PC-9 (cell line): ENCODE measurements around the gene SAMD13. TPM values are rescaled to one million over a fixed set of nuclear protein-coding genes. Genes with fewer than 3 reads are reported as not detected.

Experiments used
- BruUV-seq: library from RNA; stranded (reverse); fragments of 400-500 nt; replicated peaks from 2 replicates; lab custom pipeline; 2021; lab: Mats Ljungman, UMichigan
- CTCF ChIA-PET: fragments of 300-600 bp; sonication (Branson Sonifier 250); formaldehyde crosslinking; loops from one replicate; lab custom pipeline; 2022; ENCODE audit warnings: antibody characterized with exemption; lab: Charles Lee
- POLR2A ChIA-PET: fragments of 300-600 bp; sonication (Branson Sonifier 250); formaldehyde crosslinking; loops from one replicate; lab custom pipeline; 2022; ENCODE audit warnings: antibody characterized with exemption; ENCODE audit not compliant: unreplicated experiment; lab: Charles Lee
- DNase-seq, 2 experiments: peaks; one replicate each; pipeline versions ENCODE4 v3.0.0 to v3.0.0-alpha.2; 2015 to 2022; ENCODE audit warnings: mixed read lengths in 1 of 2
- H2AFZ ChIP-seq: fragments of 200-600 bp; sonication (generic); 2 replicates; pipeline ENCODE4 v1.8.1; 2017; ENCODE audit warnings: antibody characterized with exemption
- H3F3A ChIP-seq: fragments of 200-600 bp; sonication (generic); 2 replicates; pipeline ENCODE4 v1.8.1; 2017; ENCODE audit warnings: antibody characterized with exemption, mild to moderate bottlenecking, low read depth; ENCODE audit not compliant: insufficient read depth
- H3K27ac ChIP-seq: fragments of 200-600 bp; sonication (generic); 2 replicates; pipeline ENCODE4 v1.6.1; 2016; ENCODE audit warnings: mixed run types
- H3K27me3 ChIP-seq: fragments of 200-600 bp; sonication (generic); 2 replicates; pipeline ENCODE4 v1.6.1; 2016; ENCODE audit warnings: low read depth, mixed run types; ENCODE audit not compliant: insufficient read depth
- H3K36me3 ChIP-seq: fragments of 200-600 bp; sonication (generic); 2 replicates; pipeline ENCODE4 v1.6.1; 2016; ENCODE audit warnings: low read depth, mixed run types
- H3K4me1 ChIP-seq: fragments of 200-600 bp; sonication (generic); replicated peaks from 2 replicates; pipeline ENCODE4 v1.6.1; 2016; ENCODE audit warnings: mixed run types; ENCODE audit not compliant: insufficient read depth
- H3K4me2 ChIP-seq: fragments of 200-600 bp; sonication (generic); 2 replicates; pipeline ENCODE4 v1.6.1; 2017; ENCODE audit warnings: mixed run types
- H3K4me3 ChIP-seq: fragments of 200-600 bp; sonication (generic); 2 replicates; pipeline ENCODE4 v1.6.1; 2016; ENCODE audit warnings: mixed run types
- H3K79me2 ChIP-seq: fragments of 200-600 bp; sonication (generic); 2 replicates; pipeline ENCODE4 v1.6.1; 2017; ENCODE audit warnings: low read depth, mixed run types
- H3K9me2 ChIP-seq: fragments of 200-600 bp; sonication (generic); 2 replicates; pipeline ENCODE4 v1.8.1; 2017; ENCODE audit warnings: mild to moderate bottlenecking; ENCODE audit not compliant: insufficient read depth
- H3K9me3 ChIP-seq: fragments of 200-600 bp; sonication (generic); 2 replicates; pipeline ENCODE4 v1.8.1; 2016; ENCODE audit warnings: low read depth; ENCODE audit not compliant: insufficient read depth
- H4K20me1 ChIP-seq: fragments of 200-600 bp; sonication (generic); 2 replicates; pipeline ENCODE4 v1.8.1; 2017; ENCODE audit not compliant: insufficient read depth
- EZH2 ChIP-seq: fragments of 200-600 bp; sonication (generic); IDR thresholded peaks from 2 replicates; pipeline ENCODE4 v1.8.0; 2017; ENCODE audit warnings: antibody characterized with exemption, low read depth
- intact Hi-C: fragments of 100-400 bp; cut with micrococcal nuclease; formaldehyde crosslinking; loops from one replicate; pipeline ENCODE4 v1.10.0; 2022; ENCODE audit not compliant: unreplicated experiment
- total RNA-seq: library from RNA; stranded (reverse); gene quantifications from 2 replicates; pipeline ENCODE4 v1.2.3, GENCODE V29; 2021
- TF ChIP-seq, protein P1 (sequence below): fragments of 200-600 bp; sonication (generic); conservative IDR thresholded peaks from 2 replicates; pipeline ENCODE4 v1.6.1; 2017; ENCODE audit warnings: mixed run types, antibody characterized with exemption, mild to moderate bottlenecking, moderate library complexity

Gene SAMD13
- total RNA-seq, 1 experiment from 2014 or later = 2.5 TPM

DNA sequence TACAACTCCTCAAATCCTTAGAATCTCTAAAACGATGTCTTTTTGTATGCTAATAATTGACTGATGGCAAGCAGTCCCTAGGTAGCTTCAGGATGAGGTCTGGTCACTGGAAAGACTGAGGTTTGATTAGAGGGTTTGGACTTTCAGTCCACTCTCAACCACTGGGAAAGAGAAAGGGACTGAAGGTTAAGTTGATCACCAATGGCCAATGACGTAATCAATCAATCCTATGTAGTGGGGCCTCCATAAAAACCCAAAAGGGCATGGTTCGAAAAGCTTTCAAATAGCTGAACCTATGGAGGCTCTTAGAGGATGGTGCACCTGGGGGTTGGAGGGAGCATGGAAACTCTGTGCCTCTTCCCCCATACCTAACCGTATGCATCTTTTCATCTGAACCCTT lies 57.2 kb downstream of the SAMD13 start:
- Histone ChIP-seq H3K9me3 (no peaks in the 10 kb centered on the region), H3K79me2 (no peaks in the 10 kb centered on the region), H3K4me1 (peaks cover 15% of the 10 kb centered on the region), H3K4me3 (no peak overlapping the region), H3K4me2 (no peak overlapping the region), H3K36me3 (no peaks in the 10 kb centered on the region), H3F3A (0 out of 2 replicates have a peak, but pooled peaks cover 4% of the 10 kb centered on the region), H3K9me2 (no peaks in the 10 kb centered on the region), H4K20me1 (no peaks in the 10 kb centered on the region), H3K27me3 (no peaks in the 10 kb centered on the region), H2AFZ (no peak overlapping the region), H3K27ac (no peak overlapping the region)
- intact Hi-C loops = no loop called here
- TF ChIP-seq, protein P1, sequence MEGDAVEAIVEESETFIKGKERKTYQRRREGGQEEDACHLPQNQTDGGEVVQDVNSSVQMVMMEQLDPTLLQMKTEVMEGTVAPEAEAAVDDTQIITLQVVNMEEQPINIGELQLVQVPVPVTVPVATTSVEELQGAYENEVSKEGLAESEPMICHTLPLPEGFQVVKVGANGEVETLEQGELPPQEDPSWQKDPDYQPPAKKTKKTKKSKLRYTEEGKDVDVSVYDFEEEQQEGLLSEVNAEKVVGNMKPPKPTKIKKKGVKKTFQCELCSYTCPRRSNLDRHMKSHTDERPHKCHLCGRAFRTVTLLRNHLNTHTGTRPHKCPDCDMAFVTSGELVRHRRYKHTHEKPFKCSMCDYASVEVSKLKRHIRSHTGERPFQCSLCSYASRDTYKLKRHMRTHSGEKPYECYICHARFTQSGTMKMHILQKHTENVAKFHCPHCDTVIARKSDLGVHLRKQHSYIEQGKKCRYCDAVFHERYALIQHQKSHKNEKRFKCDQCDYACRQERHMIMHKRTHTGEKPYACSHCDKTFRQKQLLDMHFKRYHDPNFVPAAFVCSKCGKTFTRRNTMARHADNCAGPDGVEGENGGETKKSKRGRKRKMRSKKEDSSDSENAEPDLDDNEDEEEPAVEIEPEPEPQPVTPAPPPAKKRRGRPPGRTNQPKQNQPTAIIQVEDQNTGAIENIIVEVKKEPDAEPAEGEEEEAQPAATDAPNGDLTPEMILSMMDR = no peak
- no peak for TF ChIP-seq EZH2
- CTCF ChIA-PET = no interaction called here
- DNase-seq = no peak
- no TSS peak for BruUV-seq
- POLR2A ChIA-PET = no interaction called here

DNA sequence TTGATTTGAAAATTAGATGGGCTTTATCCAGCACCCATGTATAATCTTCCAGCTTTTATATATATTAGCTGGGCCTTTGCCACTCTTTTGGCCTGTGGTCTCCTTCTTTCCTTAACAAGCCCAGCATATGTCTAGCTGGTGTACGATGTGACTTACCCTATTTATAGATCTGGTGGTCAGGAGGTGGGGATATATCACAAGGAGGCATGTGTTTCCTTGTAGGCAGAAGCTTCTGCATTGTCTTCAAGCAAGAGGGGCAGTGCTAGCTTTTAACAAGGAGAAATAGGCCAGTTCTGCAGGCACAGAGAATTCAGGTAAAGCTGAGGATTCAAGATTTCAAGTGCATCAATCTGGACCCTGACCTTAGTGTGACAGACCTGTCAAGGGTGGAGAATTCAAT lies 58.8 kb downstream of the SAMD13 start:
- Histone ChIP-seq H3K9me3 (no peaks in the 10 kb centered on the region), H3K4me3 (no peak overlapping the region), H3K9me2 (no peaks in the 10 kb centered on the region), H3K4me1 (peaks cover 23% of the 10 kb centered on the region), H3K27ac (no peak overlapping the region), H4K20me1 (no peaks in the 10 kb centered on the region), H2AFZ (no peak overlapping the region), H3K27me3 (no peaks in the 10 kb centered on the region), H3K79me2 (no peaks in the 10 kb centered on the region), H3K4me2 (no peak overlapping the region), H3K36me3 (no peaks in the 10 kb centered on the region), H3F3A (peaks cover 12% of the 10 kb centered on the region)
- DNase-seq = no peak
- no peak for TF ChIP-seq EZH2
- TF ChIP-seq, protein P1 = no peak
- ChIA-PET CTCF (interaction anchor here (0.6 kb wide), 1 partner anchor 408 kb away, joined by 3 read pairs; no protein-coding TSS in a partner anchor), POLR2A (interaction anchor here (0.6 kb wide), 1 partner anchor 186 kb away, joined by 8 read pairs; no protein-coding TSS in a partner anchor)
- BruUV-seq = no TSS peak
- intact Hi-C loops = loop anchor here (10.0 kb wide), 2 partner anchors 64 to 274 kb away; no protein-coding TSS in a partner anchor

DNA sequence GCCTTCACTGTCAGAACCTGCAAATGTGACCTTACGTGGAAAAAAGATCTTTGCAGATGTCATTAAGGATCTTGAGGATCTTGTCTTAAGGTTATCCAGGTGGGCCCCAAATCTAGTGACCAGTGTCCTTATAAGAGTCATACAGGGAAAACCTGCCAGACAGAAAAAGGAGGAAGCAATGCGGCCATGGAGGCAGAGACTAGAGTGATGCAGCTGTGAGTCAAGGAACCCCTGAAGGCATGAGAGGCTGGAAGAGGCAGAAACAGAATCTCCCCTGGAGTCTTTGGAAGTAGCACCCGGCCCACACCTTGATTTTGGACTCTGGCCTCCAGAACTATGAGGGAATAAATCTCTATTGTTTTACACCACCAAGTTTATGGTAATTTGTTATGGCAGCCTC lies 60.3 kb downstream of the SAMD13 start:
- peak; percentile 26 to 72 for DNase-seq
- Histone ChIP-seq H3K79me2 (no peaks in the 10 kb centered on the region), H3K4me1 (peaks cover 36% of the 10 kb centered on the region), H3K9me3 (no peaks in the 10 kb centered on the region), H3K36me3 (no peaks in the 10 kb centered on the region), H3K9me2 (no peaks in the 10 kb centered on the region), H3K4me2 (peak overlapping the region; percentile 22), H4K20me1 (no peaks in the 10 kb centered on the region), H3F3A (peaks cover 22% of the 10 kb centered on the region), H3K27ac (no peak overlapping the region), H3K27me3 (no peaks in the 10 kb centered on the region), H2AFZ (no peak overlapping the region), H3K4me3 (no peak overlapping the region)
- BruUV-seq = no TSS peak
- intact Hi-C loops = loop anchor here (10.0 kb wide), 2 partner anchors 63 to 273 kb away; no protein-coding TSS in a partner anchor
- TF ChIP-seq, protein P1 = no peak
- TF ChIP-seq EZH2 = no peak
- POLR2A ChIA-PET = no interaction called here
- CTCF ChIA-PET = no interaction called here
